Activated CD4-positive, alpha-beta T cell treated with anti-CD3 and anti-CD28 coated beads for 24 hours (primary cell): ENCODE measurements around the gene SPTLC3.

ENCODE experiments used
- DNase-seq, 2 donors: peaks; one replicate each; pipeline ENCODE4 v3.0.0-alpha.2; 2020; ENCODE audit warnings: low read depth in 2 of 2

Gene SPTLC3

GRCh38 chr20:13031751-13032150 lies 23.0 kb downstream of the SPTLC3 start:
- no peak for DNase-seq

GRCh38 chr20:13034115-13034514 lies 25.3 kb downstream of the SPTLC3 start:
- no peak for DNase-seq

- DNase-seq, result no peak
These were observed 26.2 kb downstream of the SPTLC3 start for GRCh38 chr20:13034936-13035335.

GRCh38 chr20:13035399-13036152 lies 26.8 kb downstream of the SPTLC3 start:
- no peak for DNase-seq

GRCh38 chr20:13037727-13038126 lies 29.0 kb downstream of the SPTLC3 start:
- DNase-seq, result no peak

- no peak for DNase-seq
These were observed 33.0 kb downstream of the SPTLC3 start for GRCh38 chr20:13041574-13042457.

GRCh38 chr20:13042458-13042794 lies 33.7 kb downstream of the SPTLC3 start:
- no peak for DNase-seq

GRCh38 chr20:13046409-13046808 lies 37.6 kb downstream of the SPTLC3 start:
- DNase-seq, result no peak

GRCh38 chr20:13054011-13054410 lies 45.2 kb downstream of the SPTLC3 start:
- DNase-seq, result no peak

- DNase-seq, result no peak
These were observed 50.1 kb downstream of the SPTLC3 start for GRCh38 chr20:13058666-13059389.

GRCh38 chr20:13059398-13060136 lies 50.8 kb downstream of the SPTLC3 start:
- no peak for DNase-seq

- DNase-seq, result no peak
These were observed 51.6 kb downstream of the SPTLC3 start for GRCh38 chr20:13060327-13060726.

GRCh38 chr20:13061381-13061780 lies 52.6 kb downstream of the SPTLC3 start:
- no peak for DNase-seq

- DNase-seq, result no peak
These were observed 54.0 kb downstream of the SPTLC3 start for GRCh38 chr20:13062789-13063188.

GRCh38 chr20:13068336-13068735 lies 59.6 kb downstream of the SPTLC3 start:
- no peak for DNase-seq

- DNase-seq, result no peak
These were observed 73.1 kb downstream of the SPTLC3 start for GRCh38 chr20:13081877-13082276.

- DNase-seq, result no peak
These were observed 73.6 kb downstream of the SPTLC3 start for GRCh38 chr20:13082378-13082777.

GRCh38 chr20:13085275-13085674 lies 76.5 kb downstream of the SPTLC3 start:
- no peak for DNase-seq

- no peak for DNase-seq
These were observed 81.2 kb downstream of the SPTLC3 start for GRCh38 chr20:13089950-13090469.

GRCh38 chr20:13092111-13092510 lies 83.3 kb downstream of the SPTLC3 start:
- DNase-seq, result no peak

GRCh38 chr20:13094976-13095375 lies 86.2 kb downstream of the SPTLC3 start:
- no peak for DNase-seq
